Stimulated activated CD8-positive, alpha-beta memory T cell treated with anti-CD3 and anti-CD28 coated beads, Interleukin-12 subunit alpha, Interleukin-12 subunit beta, amount 100 ng/mL, for 24 hours (primary cell): ENCODE results near the gene STXBP2.
"Not testable (repeated sequence)": the region's sequence is repeated elsewhere in the genome, so short reads cannot be mapped to it uniquely, and the experiment has no call there.

Experiments used
- DNase-seq: peaks from one replicate; pipeline ENCODE4 v3.0.0-alpha.2; 2020; ENCODE audit errors: extremely low read depth

The STXBP2 gene

GRCh38 chr19:7632340-7633203 lies 4.3 kb upstream of the STXBP2 start:
- DNase-seq: no peak

GRCh38 chr19:7633698-7634097 lies 3.2 kb upstream of the STXBP2 start, which contains the start of gene PCP2:
Gene PCP2 (minus strand): TSS chr19:7633719. CDS start chr19:7633457, 262 bp downstream.
- no peak for DNase-seq

GRCh38 chr19:7635670-7636069 lies 1.2 kb upstream of the STXBP2 start:
- no peak for DNase-seq

GRCh38 chr19:7636317-7636690 lies 606 bp upstream of the STXBP2 start:
- DNase-seq: no peak

GRCh38 chr19:7637374-7638256 lies 705 bp downstream of the STXBP2 start:
- DNase-seq: no peak

- no peak for DNase-seq
Observed at GRCh38 chr19:7638802-7639465, 2.0 kb downstream of the STXBP2 start.

- DNase-seq: no peak
Observed at GRCh38 chr19:7639863-7640348, 3.0 kb downstream of the STXBP2 start.

GRCh38 chr19:7640803-7641202 lies 3.9 kb downstream of the STXBP2 start:
- no peak for DNase-seq

- DNase-seq: no peak
Observed at GRCh38 chr19:7641290-7642276, 4.7 kb downstream of the STXBP2 start.

GRCh38 chr19:7642295-7643030 lies 5.6 kb downstream of the STXBP2 start:
- no peak for DNase-seq

- no peak for DNase-seq
Observed at GRCh38 chr19:7643031-7643415, 6.1 kb downstream of the STXBP2 start.

GRCh38 chr19:7643629-7644549 lies 7.0 kb downstream of the STXBP2 start:
- DNase-seq: not testable (repeated sequence)

GRCh38 chr19:7644550-7644877 lies 7.6 kb downstream of the STXBP2 start:
- no peak for DNase-seq

GRCh38 chr19:7645163-7645562 lies 8.3 kb downstream of the STXBP2 start:
- DNase-seq: no peak

- no peak for DNase-seq
Observed at GRCh38 chr19:7645656-7646425, 8.9 kb downstream of the STXBP2 start.

- DNase-seq: no peak
Observed at GRCh38 chr19:7646426-7646700, 9.5 kb downstream of the STXBP2 start.

- no peak for DNase-seq
Observed at GRCh38 chr19:7647156-7647555, 10.2 kb downstream of the STXBP2 start.

GRCh38 chr19:7648265-7649014 lies 11.5 kb downstream of the STXBP2 start:
- DNase-seq: no peak
